Fibroblast of pulmonary artery (primary cell): ENCODE results near the gene NTRK3.

Source experiments
- DNase-seq: peaks from one replicate; pipeline ENCODE4 v3.0.0-alpha.2; 2010; ENCODE audit warnings: low read depth
- H3K4me3 ChIP-seq: replicated peaks from 2 replicates; pipeline ENCODE4 v1.5.1; 2011; ENCODE audit warnings: low read depth, mild to moderate bottlenecking, control low read depth, low read length, moderate library complexity
- CTCF ChIP-seq: IDR thresholded peaks from 2 replicates; pipeline ENCODE4 v1.5.1; 2011; ENCODE audit warnings: mild to moderate bottlenecking, control low read depth, low read length, inconsistent platforms; ENCODE audit errors: missing control alignments

The NTRK3 gene

DNA sequence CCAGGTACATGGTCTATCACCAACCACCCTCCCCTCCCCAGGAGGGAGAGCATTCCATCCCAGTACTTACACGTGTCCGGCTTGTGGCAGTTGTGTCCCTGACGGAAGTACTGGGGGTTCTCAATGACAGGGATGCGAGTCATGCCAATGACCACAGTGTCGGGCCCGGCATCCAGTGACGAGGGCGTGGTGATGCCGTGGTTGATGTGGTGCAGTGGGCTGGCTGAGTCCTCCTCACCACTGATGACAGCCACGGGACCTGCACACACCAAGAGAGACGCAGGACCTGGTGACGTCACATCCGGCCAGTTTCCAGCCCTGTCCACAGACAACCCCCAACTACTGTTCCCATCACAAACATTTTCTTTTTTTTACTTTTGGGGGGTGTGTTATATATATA is 223.8 kb downstream of the NTRK3 start:
- H3K4me3 ChIP-seq: no peak overlapping the region
- no peak for DNase-seq
- TF ChIP-seq CTCF: no peak

DNA sequence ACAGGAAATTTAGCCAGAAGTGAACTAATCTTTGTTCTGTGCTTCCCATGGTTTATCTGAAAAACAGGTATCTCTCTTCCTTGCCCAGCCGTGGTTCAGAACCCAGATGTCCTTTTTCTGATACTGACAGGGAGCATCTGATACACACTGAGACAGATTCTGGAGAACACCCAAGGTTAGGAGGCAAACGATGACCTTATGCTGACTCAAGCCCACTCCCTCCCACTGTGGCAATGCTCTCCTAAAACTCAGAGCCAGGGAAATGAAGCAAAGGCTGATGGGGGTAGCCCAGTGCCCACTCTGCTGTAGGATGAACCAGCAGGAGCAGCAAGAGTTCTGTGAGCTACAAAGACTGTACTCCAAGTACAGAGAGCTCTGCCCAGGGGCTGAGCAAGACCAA is 225.1 kb downstream of the NTRK3 start:
- no peak for TF ChIP-seq CTCF
- no peak overlapping the region for H3K4me3 ChIP-seq
- DNase-seq: no peak

DNA sequence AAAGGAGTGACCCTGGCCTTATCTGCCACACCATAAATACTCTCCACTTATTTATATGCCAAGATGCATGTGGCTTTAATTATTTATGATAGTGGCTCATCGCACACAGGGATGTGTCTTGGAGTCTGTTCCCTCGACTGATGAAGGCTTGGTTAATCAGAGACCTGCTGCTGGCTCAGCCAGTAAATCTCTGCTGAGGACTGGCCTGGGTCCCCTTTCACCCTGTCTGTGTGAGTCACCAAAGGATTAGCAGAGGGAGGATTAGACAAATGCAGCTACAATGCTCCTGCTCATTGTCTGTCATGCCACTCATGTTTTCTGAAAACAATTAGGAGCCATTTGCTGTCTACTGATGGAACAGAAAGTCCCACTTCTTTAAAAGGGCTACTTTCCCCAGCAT is 226.8 kb downstream of the NTRK3 start:
- TF ChIP-seq CTCF: no peak
- no peak overlapping the region for H3K4me3 ChIP-seq
- DNase-seq: no peak

DNA sequence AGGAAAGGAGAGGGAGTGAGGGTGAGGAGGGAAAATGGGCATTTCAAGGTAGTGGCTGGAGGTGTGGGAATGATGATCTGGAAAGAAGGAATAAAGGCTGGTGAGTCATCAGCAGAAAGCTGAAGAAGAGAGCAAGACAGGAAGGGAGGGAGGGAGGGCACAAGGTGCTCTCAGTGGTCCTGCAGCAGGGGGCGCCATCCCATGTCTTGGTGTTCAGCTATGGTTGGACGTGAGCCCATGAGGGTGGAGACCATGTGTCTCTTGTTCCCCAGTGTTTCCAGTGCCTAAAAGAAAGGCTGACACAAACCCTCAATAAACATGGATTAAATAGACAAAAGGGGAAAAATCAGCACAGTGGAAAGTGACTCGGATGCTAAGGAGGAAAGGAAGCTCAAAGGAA is 228.5 kb downstream of the NTRK3 start:
- no peak for TF ChIP-seq CTCF
- DNase-seq: no peak
- no peak overlapping the region for H3K4me3 ChIP-seq

- DNase-seq: no peak
- no peak for TF ChIP-seq CTCF
- no peak overlapping the region for H3K4me3 ChIP-seq
Measured at GRCh38 chr15:88023914-88024313, 232.6 kb downstream of the NTRK3 start.

DNA sequence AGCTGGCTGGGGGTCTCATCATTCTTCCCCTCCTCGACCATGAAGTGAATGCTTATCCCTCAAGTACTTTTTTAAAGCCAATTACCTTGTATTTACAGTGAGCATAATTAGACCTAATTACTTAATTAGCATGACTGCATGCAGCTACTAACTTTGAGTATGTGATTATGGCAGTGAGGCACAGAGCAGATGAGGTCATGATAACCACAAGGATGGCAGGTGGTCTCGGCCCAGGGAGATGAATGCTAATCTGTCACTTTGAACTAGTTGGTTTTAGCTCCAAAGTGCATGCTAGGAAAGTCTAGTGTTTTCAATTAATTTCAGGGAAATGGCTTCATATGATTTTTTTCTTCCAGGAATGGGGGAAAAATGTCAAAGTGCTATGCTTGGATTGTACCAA is 233.8 kb downstream of the NTRK3 start:
- H3K4me3 ChIP-seq: no peak overlapping the region
- DNase-seq: no peak
- TF ChIP-seq CTCF: no peak

DNA sequence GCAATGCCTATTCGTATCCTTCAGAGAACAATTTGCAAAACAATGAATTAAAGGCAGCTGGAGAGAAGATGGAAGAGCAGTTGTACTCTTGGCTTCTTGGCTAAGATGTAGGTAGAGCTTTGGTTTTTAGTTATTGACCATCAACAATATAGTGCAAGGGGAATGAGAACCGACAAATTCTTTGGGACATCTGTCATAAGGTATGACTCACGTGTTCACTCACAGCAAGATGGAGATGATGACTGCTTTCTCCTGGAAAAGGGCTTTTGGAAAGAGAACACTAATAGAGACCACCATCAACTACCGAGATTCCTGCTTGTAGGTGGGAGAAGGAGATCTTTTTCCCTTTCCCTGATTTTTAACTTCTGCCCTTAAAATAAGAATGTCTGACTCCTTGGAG is 234.9 kb downstream of the NTRK3 start:
- no peak overlapping the region for H3K4me3 ChIP-seq
- no peak for DNase-seq
- TF ChIP-seq CTCF: no peak
